Measurements from ENCODE around the gene TBCEL. TPM values are rescaled to one million over a fixed set of nuclear protein-coding genes. Genes with fewer than 3 reads are reported as not detected.

TBCEL gene
- total and polyA plus RNA-seq, 2 donors (not counting 3 experiments of a cell fraction or from before 2014, with no cell fraction given), result 5.6 to 19.5 TPM

- Histone ChIP-seq H3K4me3 (replicated peaks in 1 of 3; ENCODE audit: insufficient read depth in 1 of 3, low read depth in 1 of 3, low read length in 3 of 3) (no peak overlapping the region), H3K9me1 (replicated peaks; ENCODE audit: control insufficient read depth, extremely low read depth, insufficient read depth, low read length) (no peaks in the 10 kb centered on the region), H3K4me2 (ENCODE audit: insufficient read depth, low read length) (no peak overlapping the region), H3K27ac (ENCODE audit: insufficient read depth, low read depth, low read length) (no peak overlapping the region), H3K9me3 (replicated peaks; ENCODE audit: control insufficient read depth, insufficient read depth, low read length) (no peaks in the 10 kb centered on the region), H3K9ac (replicated peaks; ENCODE audit: extremely low read depth, insufficient read depth, low read length) (no peak overlapping the region), H3K4me1 (ENCODE audit: control insufficient read depth, extremely low read depth, insufficient read depth, low read length) (no peaks in the 10 kb centered on the region), H3K79me2 (ENCODE audit: control insufficient read depth, insufficient read depth, low read length) (no peaks in the 10 kb centered on the region), H2AFZ (ENCODE audit: low read depth, low read length) (no peak overlapping the region), H3K27me3 (ENCODE audit: control insufficient read depth in 2 of 2, insufficient read depth in 2 of 2, low read length in 2 of 2) (peaks cover 0 to 4% of the 10 kb centered on the region in 2 experiments), H3K36me3 (ENCODE audit: control insufficient read depth in 2 of 2, extremely low read depth in 1 of 2, insufficient read depth in 2 of 2, low read length in 2 of 2) (no peaks in the 10 kb centered on the region), H4K20me1 (replicated peaks; ENCODE audit: control insufficient read depth, extremely low read depth, insufficient read depth, low read length) (no peaks in the 10 kb centered on the region)
- BruUV-seq (replicated peaks), result no TSS peak
- TF ChIP-seq POLR2AphosphoS5 (IDR thresholded peaks at IDR 0.05; ENCODE audit: insufficient read depth, low read depth, low read length), result no peak
- no peak for TF ChIP-seq GATA2 (IDR thresholded peaks at IDR 0.05; ENCODE audit: insufficient read depth, insufficient read length, low read depth, low read length)
- no peak for TF ChIP-seq MYC (IDR thresholded peaks at IDR 0.05; ENCODE audit: low read depth, low read length)
- no peak for TF ChIP-seq EZH2 (IDR thresholded peaks at IDR 0.05; ENCODE audit: borderline replicate concordance, low read depth, low read length, severe bottlenecking)
- TF ChIP-seq, protein P1, sequence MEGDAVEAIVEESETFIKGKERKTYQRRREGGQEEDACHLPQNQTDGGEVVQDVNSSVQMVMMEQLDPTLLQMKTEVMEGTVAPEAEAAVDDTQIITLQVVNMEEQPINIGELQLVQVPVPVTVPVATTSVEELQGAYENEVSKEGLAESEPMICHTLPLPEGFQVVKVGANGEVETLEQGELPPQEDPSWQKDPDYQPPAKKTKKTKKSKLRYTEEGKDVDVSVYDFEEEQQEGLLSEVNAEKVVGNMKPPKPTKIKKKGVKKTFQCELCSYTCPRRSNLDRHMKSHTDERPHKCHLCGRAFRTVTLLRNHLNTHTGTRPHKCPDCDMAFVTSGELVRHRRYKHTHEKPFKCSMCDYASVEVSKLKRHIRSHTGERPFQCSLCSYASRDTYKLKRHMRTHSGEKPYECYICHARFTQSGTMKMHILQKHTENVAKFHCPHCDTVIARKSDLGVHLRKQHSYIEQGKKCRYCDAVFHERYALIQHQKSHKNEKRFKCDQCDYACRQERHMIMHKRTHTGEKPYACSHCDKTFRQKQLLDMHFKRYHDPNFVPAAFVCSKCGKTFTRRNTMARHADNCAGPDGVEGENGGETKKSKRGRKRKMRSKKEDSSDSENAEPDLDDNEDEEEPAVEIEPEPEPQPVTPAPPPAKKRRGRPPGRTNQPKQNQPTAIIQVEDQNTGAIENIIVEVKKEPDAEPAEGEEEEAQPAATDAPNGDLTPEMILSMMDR (IDR thresholded peaks at IDR 0.05; ENCODE audit: extremely low read depth in 1 of 2, insufficient read depth in 1 of 2, low read depth in 1 of 2, low read length in 2 of 2), result no peak
- no peak for TF ChIP-seq FOS (IDR thresholded peaks at IDR 0.05; ENCODE audit: borderline replicate concordance, insufficient read depth, low read length)
- TF ChIP-seq POLR2A (IDR thresholded peaks at IDR 0.05; ENCODE audit: low read depth, low read length), result no peak
- TF ChIP-seq, protein P2, sequence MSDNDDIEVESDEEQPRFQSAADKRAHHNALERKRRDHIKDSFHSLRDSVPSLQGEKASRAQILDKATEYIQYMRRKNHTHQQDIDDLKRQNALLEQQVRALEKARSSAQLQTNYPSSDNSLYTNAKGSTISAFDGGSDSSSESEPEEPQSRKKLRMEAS (IDR thresholded peaks at IDR 0.05; ENCODE audit: insufficient read depth, insufficient read length), result no peak
- no peak for TF ChIP-seq JUN (IDR thresholded peaks at IDR 0.05; ENCODE audit: borderline replicate concordance, insufficient read depth, insufficient read length, low read depth)
- ChIA-PET POLR2A (no interaction called here), CTCF (interaction anchor here (0.6 to 1.0 kb wide), 2 partner anchors 54 to 309 kb away, joined by 3 read pairs; no protein-coding TSS in a partner anchor)
- dilution Hi-C loops (cut with MboI; ENCODE audit: extremely low pct_ligation_motif_present, low sequenced_read_pairs) (no loop called here), intact Hi-C loops (cut with micrococcal nuclease) (no loop called here)
- no peak for DNase-seq (ENCODE audit: low read depth, low spot score)
- FAIRE-seq, result no peak
Observed at GRCh38 chr11:120994091-120994859, 29.6 kb upstream of the TBCEL start.

Data from endothelial cell of umbilical vein (primary cell).